ENCODE data around the gene ZDHHC6. TPM values are rescaled to one million over a fixed set of nuclear protein-coding genes. Genes with fewer than 3 reads are reported as not detected.
"Not testable (repeated sequence)": the region's sequence is repeated elsewhere in the genome, so short reads cannot be mapped to it uniquely, and the experiment has no call there.

The ZDHHC6 gene
- polyA plus RNA-seq, 2 donors, result 21.8 to 35.5 TPM

DNA sequence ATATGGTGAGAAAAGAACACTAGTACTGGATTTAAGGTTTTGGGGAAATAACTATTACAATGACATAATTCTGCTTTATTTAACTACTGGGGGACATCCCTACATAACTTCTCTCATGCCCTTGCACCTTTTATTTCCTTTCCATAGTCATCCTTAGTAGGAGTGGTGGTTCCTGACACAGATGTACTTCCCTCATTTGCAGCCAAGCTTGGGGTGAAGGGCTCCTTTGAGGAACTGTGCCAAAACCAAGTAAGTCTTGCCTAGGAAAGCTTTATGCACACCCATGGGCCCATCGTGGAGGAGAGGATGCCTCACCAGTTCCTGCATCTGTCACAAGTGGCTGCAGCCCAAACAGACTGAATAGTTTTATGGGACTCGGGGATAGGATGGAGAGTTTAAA, 20.6 kb downstream of the ZDHHC6 start:
- Histone ChIP-seq H3K36me3 (ENCODE audit: control insufficient read depth in 2 of 2, insufficient read depth in 2 of 2, low read length in 1 of 2) (peaks cover 2 to 10% of the 10 kb centered on the region in 2 donors), H3K4me1 (ENCODE audit: control insufficient read depth in 2 of 2, insufficient read depth in 2 of 2, low read length in 1 of 2) (peaks cover 0 to 2% of the 10 kb centered on the region in 2 donors), H3K27me3 (ENCODE audit: control insufficient read depth in 1 of 2, insufficient read depth in 2 of 2, low read length in 2 of 2) (no peaks in the 10 kb centered on the region), H3K27ac (ENCODE audit: low read depth in 2 of 2, low read length in 1 of 2) (no peak overlapping the region), H3K9me3 (ENCODE audit: control insufficient read depth in 2 of 2, insufficient read depth in 1 of 2, low read depth in 1 of 2, low read length in 1 of 2) (no peaks in the 10 kb centered on the region), H3K4me3 (ENCODE audit: low read depth in 1 of 2, low read length in 2 of 2) (no peak overlapping the region)
- 71 to 77% methylated on average over 2 of the region's 2 CpGs for WGBS, 2 donors

DNA sequence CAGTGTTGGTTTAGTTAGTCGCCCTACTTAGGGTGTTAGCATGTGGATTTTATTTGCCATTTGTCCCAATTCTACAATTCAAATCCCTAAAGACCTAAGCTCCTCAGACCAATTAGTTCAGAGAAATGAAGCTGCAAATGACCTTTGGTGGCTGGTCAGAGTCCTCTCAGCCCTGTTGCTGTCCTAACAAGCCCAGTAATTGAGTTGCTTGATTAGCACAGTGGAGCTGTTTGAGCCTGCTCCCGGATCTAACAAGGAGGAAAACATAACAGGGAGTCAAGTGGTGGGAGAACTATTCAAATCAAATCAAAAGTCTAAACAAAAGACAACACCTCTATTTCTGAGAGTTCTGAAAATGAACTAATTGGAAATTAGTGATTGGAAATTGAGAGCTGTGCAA, 22.1 kb downstream of the ZDHHC6 start:
- Histone ChIP-seq H3K4me3 (ENCODE audit: low read depth in 1 of 2, low read length in 2 of 2) (no peak overlapping the region), H3K27me3 (ENCODE audit: control insufficient read depth in 1 of 2, insufficient read depth in 2 of 2, low read length in 2 of 2) (no peaks in the 10 kb centered on the region), H3K36me3 (ENCODE audit: control insufficient read depth in 2 of 2, insufficient read depth in 2 of 2, low read length in 1 of 2) (peaks cover 2 to 6% of the 10 kb centered on the region in 2 donors), H3K27ac (ENCODE audit: low read depth in 2 of 2, low read length in 1 of 2) (no peak overlapping the region), H3K4me1 (ENCODE audit: control insufficient read depth in 2 of 2, insufficient read depth in 2 of 2, low read length in 1 of 2) (peaks cover 0 to under 1% of the 10 kb centered on the region in 2 donors), H3K9me3 (ENCODE audit: control insufficient read depth in 2 of 2, insufficient read depth in 1 of 2, low read depth in 1 of 2, low read length in 1 of 2) (no peaks in the 10 kb centered on the region)
- whole genome bisulfite sequencing, 2 donors, result 70 to 71% methylated on average over 2 of the region's 2 CpGs

DNA sequence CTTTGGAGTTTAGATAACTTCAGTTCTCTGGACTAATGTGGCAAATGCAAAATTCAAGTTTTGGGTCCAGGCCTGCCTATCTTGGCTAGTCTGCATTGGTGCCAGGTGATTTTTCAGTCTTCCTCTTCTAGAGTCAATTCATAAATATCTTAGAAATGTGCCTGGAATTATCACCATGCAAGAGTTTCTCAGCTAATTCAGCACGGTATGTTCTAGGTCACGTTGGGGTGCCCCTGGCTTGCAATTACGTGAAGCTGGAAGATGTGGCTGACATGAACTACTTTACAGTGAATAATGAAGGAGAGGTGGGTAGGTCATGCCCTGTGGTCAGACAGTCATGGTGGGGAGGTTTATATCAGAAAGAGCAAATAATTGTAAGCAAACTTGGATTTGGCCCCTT, 25.0 kb downstream of the ZDHHC6 start:
- Histone ChIP-seq H3K27ac (ENCODE audit: low read depth in 2 of 2, low read length in 1 of 2) (no peak overlapping the region), H3K9me3 (ENCODE audit: control insufficient read depth in 2 of 2, insufficient read depth in 1 of 2, low read depth in 1 of 2, low read length in 1 of 2) (no peaks in the 10 kb centered on the region), H3K4me3 (ENCODE audit: low read depth in 1 of 2, low read length in 2 of 2) (no peak overlapping the region), H3K27me3 (ENCODE audit: control insufficient read depth in 1 of 2, insufficient read depth in 2 of 2, low read length in 2 of 2) (no peaks in the 10 kb centered on the region), H3K4me1 (ENCODE audit: control insufficient read depth in 2 of 2, insufficient read depth in 2 of 2, low read length in 1 of 2) (no peaks in the 10 kb centered on the region), H3K36me3 (ENCODE audit: control insufficient read depth in 2 of 2, insufficient read depth in 2 of 2, low read length in 1 of 2) (no peaks in the 10 kb centered on the region)
- 93 to 94% methylated on average over 3 of the region's 3 CpGs for WGBS, 2 donors

DNA sequence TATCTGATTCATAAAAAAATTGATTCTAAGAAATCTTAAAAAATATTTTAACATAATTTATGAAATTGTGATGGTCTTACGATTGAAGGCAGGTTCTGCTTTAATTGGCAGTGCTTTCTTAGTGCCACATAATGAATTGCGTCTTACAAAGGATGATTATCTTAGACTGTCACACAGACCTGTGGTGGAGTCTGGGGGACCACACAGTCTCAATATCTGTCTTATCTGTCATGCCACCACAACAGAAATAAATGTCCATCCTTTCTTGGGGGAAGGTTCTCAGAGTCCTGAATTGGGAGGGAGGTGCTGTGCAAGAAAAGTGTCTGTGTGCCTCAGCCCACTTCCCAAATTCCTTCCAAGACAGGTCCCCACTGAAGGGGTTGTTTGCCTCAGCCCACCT, 34.0 kb downstream of the ZDHHC6 start:
- Histone ChIP-seq H3K36me3 (ENCODE audit: control insufficient read depth in 2 of 2, insufficient read depth in 2 of 2, low read length in 1 of 2) (peaks cover 0 to 8% of the 10 kb centered on the region in 2 donors), H3K27me3 (ENCODE audit: control insufficient read depth in 1 of 2, insufficient read depth in 2 of 2, low read length in 2 of 2) (no peaks in the 10 kb centered on the region), H3K27ac (ENCODE audit: low read depth in 2 of 2, low read length in 1 of 2) (no peak overlapping the region), H3K4me1 (ENCODE audit: control insufficient read depth in 2 of 2, insufficient read depth in 2 of 2, low read length in 1 of 2) (no peaks in the 10 kb centered on the region), H3K4me3 (ENCODE audit: low read depth in 1 of 2, low read length in 2 of 2) (no peak overlapping the region), H3K9me3 (ENCODE audit: control insufficient read depth in 2 of 2, insufficient read depth in 1 of 2, low read depth in 1 of 2, low read length in 1 of 2) (no peaks in the 10 kb centered on the region)
- 89 to 97% methylated on average over 2 of the region's 2 CpGs for WGBS, 2 donors

DNA sequence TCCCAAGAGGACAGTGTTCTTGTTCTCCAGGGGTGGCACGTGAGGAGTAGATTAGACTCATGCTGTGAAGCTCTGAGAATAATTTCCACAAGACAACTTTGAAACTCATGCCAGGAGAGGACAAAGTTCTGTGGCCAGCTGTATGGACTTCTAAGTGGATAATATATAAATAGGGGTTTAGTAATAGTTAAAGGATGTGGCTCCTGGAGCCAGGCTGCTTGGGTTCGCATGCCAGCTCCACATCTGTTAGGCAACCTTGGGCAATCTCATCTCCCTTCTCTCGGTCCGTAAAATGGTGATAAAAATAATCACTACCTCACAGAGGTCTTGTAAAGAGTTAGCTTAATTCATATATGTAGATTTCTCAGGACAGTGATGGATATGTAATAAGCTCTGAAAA, 37.0 kb downstream of the ZDHHC6 start:
- Histone ChIP-seq H3K4me1 (ENCODE audit: control insufficient read depth in 2 of 2, insufficient read depth in 2 of 2, low read length in 1 of 2) (no peaks in the 10 kb centered on the region), H3K4me3 (ENCODE audit: low read depth in 1 of 2, low read length in 2 of 2) (no peak overlapping the region), H3K36me3 (ENCODE audit: control insufficient read depth in 2 of 2, insufficient read depth in 2 of 2, low read length in 1 of 2) (peaks cover 0 to 8% of the 10 kb centered on the region in 2 donors), H3K27me3 (ENCODE audit: control insufficient read depth in 1 of 2, insufficient read depth in 2 of 2, low read length in 2 of 2) (no peaks in the 10 kb centered on the region), H3K9me3 (ENCODE audit: control insufficient read depth in 2 of 2, insufficient read depth in 1 of 2, low read depth in 1 of 2, low read length in 1 of 2) (no peaks in the 10 kb centered on the region), H3K27ac (ENCODE audit: low read depth in 2 of 2, low read length in 1 of 2) (no peak overlapping the region)
- WGBS, 2 donors, result 70 to 79% methylated on average over 4 of the region's 4 CpGs

DNA sequence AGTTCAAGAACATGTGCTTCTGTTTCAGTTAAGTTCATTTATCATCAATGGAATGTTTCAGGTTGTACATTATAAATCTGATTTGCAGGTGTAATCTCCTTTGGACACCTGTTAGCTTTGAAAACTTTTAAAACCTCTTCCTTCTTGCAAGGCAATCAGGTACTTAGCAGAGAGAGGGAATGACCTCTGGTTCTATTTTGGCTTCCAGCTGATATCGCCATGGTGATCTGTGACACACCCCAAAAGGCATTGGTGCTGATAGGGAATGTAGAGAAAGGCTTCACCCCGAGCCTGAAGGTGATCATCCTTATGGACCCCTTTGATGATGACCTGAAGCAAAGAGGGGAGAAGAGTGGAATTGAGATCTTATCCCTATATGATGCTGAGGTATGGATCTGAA, 37.4 kb downstream of the ZDHHC6 start:
- Histone ChIP-seq H3K27me3 (ENCODE audit: control insufficient read depth in 1 of 2, insufficient read depth in 2 of 2, low read length in 2 of 2) (no peaks in the 10 kb centered on the region), H3K36me3 (ENCODE audit: control insufficient read depth in 2 of 2, insufficient read depth in 2 of 2, low read length in 1 of 2) (peaks cover 0 to 8% of the 10 kb centered on the region in 2 donors), H3K27ac (ENCODE audit: low read depth in 2 of 2, low read length in 1 of 2) (no peak overlapping the region), H3K9me3 (ENCODE audit: control insufficient read depth in 2 of 2, insufficient read depth in 1 of 2, low read depth in 1 of 2, low read length in 1 of 2) (no peaks in the 10 kb centered on the region), H3K4me1 (ENCODE audit: control insufficient read depth in 2 of 2, insufficient read depth in 2 of 2, low read length in 1 of 2) (no peaks in the 10 kb centered on the region), H3K4me3 (ENCODE audit: low read depth in 1 of 2, low read length in 2 of 2) (no peak overlapping the region)
- 66 to 77% methylated on average over 2 of the region's 2 CpGs for WGBS, 2 donors

DNA sequence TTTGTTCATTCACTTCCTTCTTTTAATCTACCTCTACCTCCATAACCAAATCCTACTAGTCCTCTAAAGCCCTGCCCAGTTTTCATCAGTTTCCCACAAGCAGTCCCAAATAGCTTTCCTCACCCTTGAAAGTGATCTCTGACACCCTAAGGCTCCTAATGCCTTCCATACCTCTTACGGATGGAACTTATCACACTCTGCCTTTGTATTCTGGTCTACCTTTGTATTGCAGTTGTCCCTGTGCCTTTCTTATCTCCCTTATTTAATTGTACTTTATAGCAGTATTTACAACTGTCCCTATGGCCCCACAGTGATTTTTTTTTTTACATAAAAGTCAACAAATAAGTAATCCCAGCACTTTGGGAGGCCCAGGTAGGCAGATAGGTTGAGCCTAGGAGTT, 39.0 kb downstream of the ZDHHC6 start:
- H3K9me3 ChIP-seq (ENCODE audit: control insufficient read depth in 2 of 2, insufficient read depth in 1 of 2, low read depth in 1 of 2, low read length in 1 of 2), result no peaks in the 10 kb centered on the region
- peaks cover 0 to 8% of the 10 kb centered on the region in 2 donors for H3K36me3 ChIP-seq (ENCODE audit: control insufficient read depth in 2 of 2, insufficient read depth in 2 of 2, low read length in 1 of 2)
- WGBS, 2 donors, result 71 to 97% methylated on average over 1 of the region's 1 CpG
- no peak overlapping the region for H3K4me3 ChIP-seq (ENCODE audit: low read depth in 1 of 2, low read length in 2 of 2)
- no peaks in the 10 kb centered on the region for H3K27me3 ChIP-seq (ENCODE audit: control insufficient read depth in 1 of 2, insufficient read depth in 2 of 2, low read length in 2 of 2)
- H3K4me1 ChIP-seq (ENCODE audit: control insufficient read depth in 2 of 2, insufficient read depth in 2 of 2, low read length in 1 of 2), result no peaks in the 10 kb centered on the region
- no peak overlapping the region for H3K27ac ChIP-seq (ENCODE audit: low read depth in 2 of 2, low read length in 1 of 2)

DNA sequence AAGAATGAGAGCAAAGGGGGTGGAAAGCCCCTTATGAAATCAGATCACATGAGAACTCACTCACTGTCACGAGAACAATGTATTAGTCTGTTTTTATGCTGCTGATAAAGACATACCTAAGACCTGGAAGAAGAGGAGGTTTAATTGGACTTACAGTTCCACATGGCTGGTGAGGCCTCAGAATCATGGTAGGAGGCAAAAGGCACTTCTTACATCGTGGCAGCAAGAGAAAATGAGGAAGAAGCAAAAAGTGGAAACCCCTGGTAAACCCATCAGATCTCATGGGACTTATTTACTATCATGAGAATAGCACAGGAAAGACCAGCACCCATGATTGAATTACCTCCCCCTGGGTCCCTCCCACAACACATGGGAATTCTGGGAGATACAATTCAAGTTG, 39.9 kb downstream of the ZDHHC6 start:
- not testable (repeated sequence) for H3K9me3 ChIP-seq (ENCODE audit: control insufficient read depth in 2 of 2, insufficient read depth in 1 of 2, low read depth in 1 of 2, low read length in 1 of 2); H3K4me3 ChIP-seq (ENCODE audit: low read depth in 1 of 2, low read length in 2 of 2); H3K27me3 ChIP-seq (ENCODE audit: control insufficient read depth in 1 of 2, insufficient read depth in 2 of 2, low read length in 2 of 2); H3K27ac ChIP-seq (ENCODE audit: low read depth in 2 of 2, low read length in 1 of 2); H3K4me1 ChIP-seq (ENCODE audit: control insufficient read depth in 2 of 2, insufficient read depth in 2 of 2, low read length in 1 of 2); H3K36me3 ChIP-seq (ENCODE audit: control insufficient read depth in 2 of 2, insufficient read depth in 2 of 2, low read length in 1 of 2)
- WGBS, 2 donors, result 68 to 84% methylated on average over 2 of the region's 2 CpGs

DNA sequence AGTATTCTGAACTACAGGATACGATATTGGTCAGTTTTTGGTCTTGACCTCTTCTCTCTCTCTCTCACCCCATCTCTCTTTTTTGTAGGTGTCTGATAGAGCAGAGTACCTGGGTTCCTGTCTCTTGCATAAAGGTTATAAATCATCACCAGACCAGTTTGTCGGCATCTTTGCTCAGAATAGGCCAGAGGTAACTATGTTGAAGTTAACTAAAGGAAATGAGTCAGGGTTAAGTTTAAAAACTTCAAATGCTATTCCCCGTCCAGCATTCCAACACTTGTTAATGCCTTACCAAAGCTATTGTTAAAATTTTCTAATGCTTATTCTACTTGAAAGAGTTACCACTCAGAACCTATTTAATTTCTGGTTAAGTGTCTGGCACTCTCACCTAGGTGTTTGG, 42.1 kb downstream of the ZDHHC6 start:
- Histone ChIP-seq H3K4me3 (ENCODE audit: low read depth in 1 of 2, low read length in 2 of 2) (no peak overlapping the region), H3K27ac (ENCODE audit: low read depth in 2 of 2, low read length in 1 of 2) (no peak overlapping the region), H3K4me1 (ENCODE audit: control insufficient read depth in 2 of 2, insufficient read depth in 2 of 2, low read length in 1 of 2) (no peaks in the 10 kb centered on the region), H3K9me3 (ENCODE audit: control insufficient read depth in 2 of 2, insufficient read depth in 1 of 2, low read depth in 1 of 2, low read length in 1 of 2) (no peaks in the 10 kb centered on the region), H3K27me3 (ENCODE audit: control insufficient read depth in 1 of 2, insufficient read depth in 2 of 2, low read length in 2 of 2) (no peaks in the 10 kb centered on the region), H3K36me3 (ENCODE audit: control insufficient read depth in 2 of 2, insufficient read depth in 2 of 2, low read length in 1 of 2) (peaks cover 0 to 3% of the 10 kb centered on the region in 2 donors)
- 65 to 69% methylated on average over 3 of the region's 3 CpGs for WGBS, 2 donors

DNA sequence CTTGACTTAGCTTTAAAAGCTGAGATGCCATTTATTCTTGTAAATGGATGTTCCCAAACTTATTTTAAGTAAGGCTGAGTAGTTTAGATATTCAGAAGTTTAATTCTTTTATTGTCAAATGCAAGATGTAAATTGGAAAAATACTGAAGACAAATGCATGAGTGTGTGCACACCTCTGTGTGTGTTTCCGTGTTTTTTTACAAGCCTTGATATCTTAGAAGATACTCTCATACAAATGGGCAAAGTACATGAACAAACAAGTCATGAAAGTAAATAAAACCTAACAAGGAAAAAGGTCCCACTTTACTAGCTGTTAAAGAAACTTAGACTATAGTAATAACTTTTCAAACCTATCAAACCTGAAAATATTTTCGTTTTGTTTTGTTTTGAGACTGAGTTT, 43.8 kb downstream of the ZDHHC6 start:
- 61 to 74% methylated on average over 2 of the region's 2 CpGs for WGBS, 2 donors
- H3K36me3 ChIP-seq (ENCODE audit: control insufficient read depth in 2 of 2, insufficient read depth in 2 of 2, low read length in 1 of 2), result no peaks in the 10 kb centered on the region

More for the DNA sequence above, 43.8 kb downstream of the ZDHHC6 start:
- Histone ChIP-seq H3K27me3 (ENCODE audit: control insufficient read depth in 1 of 2, insufficient read depth in 2 of 2, low read length in 2 of 2) (no peaks in the 10 kb centered on the region), H3K9me3 (ENCODE audit: control insufficient read depth in 2 of 2, insufficient read depth in 1 of 2, low read depth in 1 of 2, low read length in 1 of 2) (no peaks in the 10 kb centered on the region), H3K4me3 (ENCODE audit: low read depth in 1 of 2, low read length in 2 of 2) (no peak overlapping the region), H3K4me1 (ENCODE audit: control insufficient read depth in 2 of 2, insufficient read depth in 2 of 2, low read length in 1 of 2) (no peaks in the 10 kb centered on the region), H3K27ac (ENCODE audit: low read depth in 2 of 2, low read length in 1 of 2) (no peak overlapping the region)

Data from esophagus (tissue), 2 donors.